Hepatocyte (in vitro differentiated cells): ENCODE measurements around the gene GALNT18.
A peak's percentile ranks its signal among the peaks of the same experiment; 100 is the strongest.

Experiments used
- CTCF ChIP-seq: fragments of 200-600 bp; sonication (generic); IDR thresholded peaks from 2 replicates; pipeline ENCODE4 v1.5.1; 2016; ENCODE audit warnings: antibody characterized with exemption, mild to moderate bottlenecking; ENCODE audit not compliant: poor library complexity
- EZH2phosphoT487 ChIP-seq: fragments of 200-600 bp; sonication (generic); IDR thresholded peaks from one replicate; pipeline ENCODE4 v1.6.1; 2018; ENCODE audit warnings: antibody characterized with exemption, mild to moderate bottlenecking, low read depth, moderate library complexity; ENCODE audit not compliant: unreplicated experiment, severe bottlenecking

GRCh38 chr11:11407065-11407762, 214.6 kb downstream of the GALNT18 start:
- TF ChIP-seq CTCF = peak; percentile 5
- no peak for TF ChIP-seq EZH2phosphoT487
